Fibroblast of gingiva (primary cell): ENCODE results near the gene CFAP221.
A peak's percentile ranks its signal among the peaks of the same experiment; 100 is the strongest.

Experiments
- DNase-seq: peaks from one replicate; pipeline ENCODE4 v3.0.0-alpha.2; 2011; ENCODE audit warnings: low read depth

The CFAP221 gene

GRCh38 chr2:119645173-119645855 is 101.1 kb downstream of the CFAP221 start:
- DNase-seq, result no peak

- no peak for DNase-seq
These were observed 101.9 kb downstream of the CFAP221 start for GRCh38 chr2:119646149-119646548.

- DNase-seq, result no peak
These were observed 103.4 kb downstream of the CFAP221 start for GRCh38 chr2:119647440-119648169.

- DNase-seq, result no peak
These were observed 105.2 kb downstream of the CFAP221 start for GRCh38 chr2:119649364-119649917.

GRCh38 chr2:119650206-119650605 is 106.0 kb downstream of the CFAP221 start:
- DNase-seq, result no peak

GRCh38 chr2:119650846-119651370 is 106.7 kb downstream of the CFAP221 start:
- no peak for DNase-seq

GRCh38 chr2:119657466-119658145 is 113.4 kb downstream of the CFAP221 start:
- no peak for DNase-seq

GRCh38 chr2:119659601-119660342 is 115.5 kb downstream of the CFAP221 start:
- peak; percentile 25 for DNase-seq

- DNase-seq, result no peak
These were observed 116.1 kb downstream of the CFAP221 start for GRCh38 chr2:119660343-119660658.

GRCh38 chr2:119662297-119662696 is 118.0 kb downstream of the CFAP221 start:
- no peak for DNase-seq

- no peak for DNase-seq
These were observed 124.3 kb downstream of the CFAP221 start for GRCh38 chr2:119668546-119668945.

GRCh38 chr2:119671016-119671415 is 126.8 kb downstream of the CFAP221 start:
- no peak for DNase-seq

- DNase-seq, result no peak
These were observed 127.5 kb downstream of the CFAP221 start for GRCh38 chr2:119671752-119672151.

GRCh38 chr2:119672161-119672862 is 128.1 kb downstream of the CFAP221 start:
- DNase-seq, result no peak

- DNase-seq, result no peak
These were observed 129.5 kb downstream of the CFAP221 start for GRCh38 chr2:119673796-119674195.

GRCh38 chr2:119674711-119675500 is 130.7 kb downstream of the CFAP221 start:
- no peak for DNase-seq

GRCh38 chr2:119678021-119678656 is 133.9 kb downstream of the CFAP221 start:
- DNase-seq, result no peak

- DNase-seq, result no peak
These were observed 135.2 kb downstream of the CFAP221 start for GRCh38 chr2:119679526-119679837.

GRCh38 chr2:119679846-119680245 is 135.6 kb downstream of the CFAP221 start:
- DNase-seq, result no peak
